Measurements from ENCODE around the gene TMEM130. TPM values are rescaled to one million over a fixed set of nuclear protein-coding genes. Genes with fewer than 3 reads are reported as not detected.

The TMEM130 gene
- total RNA-seq = not detected in 2 replicates

GRCh38 chr7:98869597-98870120 is at the start of gene TMEM130:
Gene TMEM130 (minus strand): TSS chr7:98870014. CDS start chr7:98869861, 153 bp downstream.

GRCh38 chr7:98878365-98879197 is 8.8 kb upstream of the TMEM130 start, which contains the start of gene TRRAP:
Gene TRRAP (plus strand): TSS chr7:98878532. CDS start chr7:98881151, 2,619 bp downstream.

Small RNA genes lying within 50 kb of the gene (small RNA-seq; reads per million reads assigned to genes)
- gene MIR3609 = 43.8 reads per million, percentile 98 among the genes with 10 or more reads in this experiment

Other genes starting within 250 kb of the TMEM130 start
- gene TRRAP, start 8.5 kb upstream of the TMEM130 start, total RNA-seq = 23.5 and 24.9 TPM in 2 replicates